Fibroblast of upper back skin (primary cell): ENCODE data around the gene CYB5D1.

Experiments
- DNase-seq: peaks from one replicate; pipeline ENCODE4 v3.0.0-alpha.2; 2013

CYB5D1 gene

DNA sequence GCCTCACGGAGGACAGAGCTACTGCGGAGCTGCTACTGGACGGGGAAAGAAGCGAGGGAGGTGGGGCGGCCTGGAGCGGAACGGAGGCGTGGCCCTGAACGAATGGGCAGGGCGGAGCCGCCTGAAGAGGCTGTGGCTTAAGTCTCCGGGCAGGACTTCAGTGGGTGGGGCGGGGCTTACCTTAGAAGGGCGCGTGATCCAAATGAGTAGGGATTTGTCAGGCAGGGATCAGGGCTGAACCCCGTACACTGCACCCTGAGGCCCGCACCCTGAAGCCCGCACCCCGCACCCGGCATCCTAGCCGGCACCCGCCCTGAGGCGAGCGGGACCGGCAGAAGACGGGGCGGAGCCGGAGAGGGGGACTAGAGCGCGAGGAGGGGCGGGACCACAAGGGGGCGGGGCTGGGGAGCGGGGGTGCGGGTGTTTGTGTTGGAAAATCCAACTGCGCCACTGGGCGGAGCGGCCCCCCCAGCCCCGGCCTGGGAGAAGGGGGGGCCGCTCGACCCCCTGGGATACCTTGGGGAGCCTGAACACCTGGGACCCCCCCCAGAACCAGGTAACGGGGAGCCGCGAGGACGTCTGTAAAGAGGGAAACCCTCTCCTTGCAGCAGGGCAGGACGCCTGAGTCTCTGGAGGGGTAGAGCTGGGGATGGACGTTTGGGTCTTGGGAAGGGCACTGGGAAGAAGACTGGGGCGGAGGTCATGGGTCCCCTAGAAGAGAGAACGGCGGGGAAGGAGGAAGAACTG lies 23.8 kb upstream of the CYB5D1 start, which contains the start of gene KDM6B:
Gene KDM6B, plus strand, starts transcription at position 423 of the 747 bp plus-strand sequence. CDS start 11,338 bp downstream, outside the sequence.
- peak; percentile 85 for DNase-seq

DNA sequence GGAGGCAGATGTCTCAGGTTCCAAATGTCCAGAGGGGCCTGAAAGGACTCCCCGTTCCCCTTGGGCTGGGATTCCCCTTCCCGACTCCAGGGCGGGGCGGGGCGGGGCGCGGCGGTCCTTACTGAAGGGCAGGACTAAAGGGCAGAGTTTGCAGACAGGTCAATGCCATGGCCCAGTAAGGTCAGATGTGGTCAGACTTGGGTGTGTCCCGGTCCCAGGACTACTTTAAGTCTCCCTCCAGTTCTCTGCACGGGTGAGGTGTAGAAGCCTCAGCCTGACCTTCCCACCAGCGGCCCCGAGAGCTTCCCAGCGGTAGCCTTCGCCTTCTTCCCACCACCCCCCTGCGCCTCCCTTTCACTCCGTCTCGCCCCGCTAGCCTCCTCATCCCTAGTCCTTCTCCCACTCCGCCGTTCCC lies 23.3 kb upstream of the CYB5D1 start:
- no peak for DNase-seq

DNA sequence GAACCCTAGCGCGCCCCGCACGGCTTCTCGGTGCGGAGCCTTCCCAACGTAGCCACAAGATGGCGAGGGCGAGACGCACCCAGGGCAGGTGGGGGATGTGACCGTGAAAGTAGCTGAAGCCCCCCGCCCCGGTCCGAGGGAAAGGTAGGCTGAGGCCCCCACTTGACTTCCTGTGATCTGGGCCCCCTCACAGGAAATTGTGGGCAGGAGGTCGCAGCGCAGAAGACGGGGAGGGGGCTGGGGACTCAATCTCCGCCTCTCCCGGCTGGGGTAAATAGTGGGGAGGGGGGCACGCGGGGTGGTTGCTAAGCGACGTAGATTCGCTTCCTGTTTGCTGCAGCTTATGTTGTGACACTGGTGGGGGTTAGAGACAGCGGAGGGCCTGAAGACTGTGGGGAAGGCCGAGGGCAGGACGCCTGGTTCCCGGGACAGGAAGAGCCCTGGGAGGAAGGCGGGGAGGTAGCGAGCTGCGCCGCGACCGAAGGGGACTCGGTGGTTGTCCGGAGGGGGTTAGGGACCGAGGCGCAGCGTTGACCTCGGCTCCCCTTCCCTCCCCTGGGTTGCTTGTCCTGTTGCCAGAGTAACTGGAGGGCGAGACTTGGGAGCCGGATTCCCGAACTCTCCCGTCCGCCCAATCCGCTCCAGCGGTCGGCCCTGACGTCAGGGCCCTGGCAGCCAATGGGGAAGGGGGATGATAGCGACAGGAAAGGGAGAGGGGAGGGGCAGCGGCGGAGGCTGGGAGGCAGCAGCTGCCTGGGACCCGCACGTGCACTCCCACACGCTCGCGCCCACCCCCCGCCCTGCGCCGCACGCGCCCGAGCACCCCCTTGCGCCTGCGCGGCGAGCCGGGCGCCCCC lies 22.6 kb upstream of the CYB5D1 start:
- peak; percentile 99 for DNase-seq

DNA sequence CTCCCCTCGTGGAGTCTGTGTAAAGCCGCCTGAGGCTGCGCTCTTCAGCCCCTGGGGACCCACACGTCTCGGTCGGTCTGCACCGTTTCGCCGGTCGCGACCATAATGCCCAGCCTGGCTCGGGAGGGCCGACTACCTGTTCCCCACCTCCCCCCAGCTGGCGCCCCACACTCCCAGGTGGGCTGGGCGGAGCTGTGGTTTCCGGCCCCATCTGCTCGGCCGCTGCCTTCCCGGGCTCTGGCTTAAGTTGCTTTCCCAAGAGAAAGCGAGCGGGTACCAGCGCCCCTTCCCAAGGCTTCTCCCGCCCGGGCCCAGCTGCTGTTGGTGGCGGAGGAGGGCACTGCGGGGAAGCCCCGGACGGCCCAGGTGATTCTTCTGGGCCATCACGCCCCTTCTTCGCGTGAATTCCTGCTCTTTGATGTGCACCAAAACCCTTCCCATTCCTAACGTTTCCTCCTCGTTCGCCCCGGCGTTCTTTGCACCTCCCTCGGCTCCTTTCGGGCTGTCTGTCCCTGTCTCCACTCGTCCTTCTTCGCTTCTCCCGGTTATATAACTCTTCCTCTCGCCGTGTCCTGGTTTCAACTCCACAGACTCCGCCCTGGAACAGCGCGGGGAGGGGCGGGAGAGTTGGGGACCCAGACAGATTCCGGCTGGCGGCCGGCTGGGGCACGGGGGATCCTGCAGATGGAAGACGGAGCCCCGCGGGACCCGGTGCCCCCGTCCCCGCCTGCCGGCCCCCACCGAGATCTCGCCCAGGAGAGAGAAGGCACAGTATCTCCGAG lies 21.8 kb upstream of the CYB5D1 start:
- peak; percentile 74 for DNase-seq

DNA sequence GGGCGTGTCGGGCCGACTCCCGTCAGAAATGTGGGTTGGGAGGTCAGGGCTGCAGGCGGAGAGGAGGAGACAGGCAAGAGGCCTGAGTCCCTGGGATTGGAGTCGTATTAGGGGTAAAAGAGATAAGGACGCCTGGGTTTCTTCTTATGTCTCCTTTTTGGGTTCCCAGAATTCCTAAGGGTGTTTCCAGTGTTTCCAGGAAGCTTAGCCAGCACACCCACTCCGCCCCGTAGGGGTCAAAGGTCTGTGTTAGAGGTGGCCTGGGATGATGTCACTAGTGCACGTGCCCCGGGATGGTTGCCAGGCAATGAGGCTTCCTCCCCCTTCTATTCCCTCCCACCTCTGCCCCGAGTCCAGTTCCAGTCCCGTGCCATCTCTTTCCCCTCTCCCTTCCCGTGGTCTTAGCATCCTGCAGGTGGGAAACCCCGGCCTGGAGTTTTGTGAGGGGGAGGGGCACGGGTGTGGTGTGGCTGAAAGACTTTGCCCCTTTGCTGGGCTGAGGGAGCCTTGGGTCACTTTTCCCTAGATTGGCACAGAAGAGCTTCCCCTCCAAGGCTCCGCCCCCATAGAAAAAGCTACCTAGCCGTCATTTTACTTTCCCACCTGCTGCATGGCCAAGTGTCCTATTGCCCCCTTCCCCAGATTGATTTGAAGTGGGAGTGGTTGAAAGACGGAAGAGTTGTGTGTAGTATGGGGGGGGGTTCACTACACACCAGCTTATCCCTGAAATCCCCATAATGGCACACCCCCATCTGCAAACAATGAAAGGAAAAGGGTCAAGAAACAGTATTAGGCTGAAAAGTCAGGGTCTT lies 21.0 kb upstream of the CYB5D1 start:
- peak; percentile 92 for DNase-seq

DNA sequence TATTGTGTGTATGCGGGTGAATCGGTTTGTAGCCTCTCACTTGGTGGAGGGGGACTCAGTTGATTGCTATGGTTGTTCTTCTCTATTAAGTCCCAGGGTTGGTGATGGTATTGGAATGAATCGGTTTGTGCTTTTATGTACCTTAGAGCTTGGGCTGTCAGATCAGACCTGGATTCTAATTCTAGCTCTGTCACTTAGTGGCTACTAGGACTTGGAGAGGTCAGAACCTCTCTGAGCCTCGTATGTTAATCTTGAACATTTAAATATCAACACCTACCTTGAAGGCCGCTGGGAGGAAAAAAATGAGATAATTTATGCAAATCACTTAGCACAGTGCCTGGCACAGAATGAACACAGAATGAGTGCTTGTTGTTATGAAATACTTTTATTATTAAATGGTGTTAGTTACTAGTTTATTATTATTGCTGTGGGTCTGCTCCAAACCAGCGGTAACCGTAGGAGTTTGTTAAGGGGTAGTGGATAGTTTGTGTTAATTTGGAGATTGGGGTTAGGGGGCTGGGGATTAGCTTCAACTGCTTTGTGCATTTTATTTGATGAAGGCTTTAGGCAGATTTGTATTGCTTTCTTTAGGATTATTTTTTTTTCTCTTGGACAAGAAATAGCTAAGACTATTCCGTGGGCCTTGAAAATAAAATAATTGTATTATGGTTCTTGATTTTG lies 20.3 kb upstream of the CYB5D1 start:
- no peak for DNase-seq

DNA sequence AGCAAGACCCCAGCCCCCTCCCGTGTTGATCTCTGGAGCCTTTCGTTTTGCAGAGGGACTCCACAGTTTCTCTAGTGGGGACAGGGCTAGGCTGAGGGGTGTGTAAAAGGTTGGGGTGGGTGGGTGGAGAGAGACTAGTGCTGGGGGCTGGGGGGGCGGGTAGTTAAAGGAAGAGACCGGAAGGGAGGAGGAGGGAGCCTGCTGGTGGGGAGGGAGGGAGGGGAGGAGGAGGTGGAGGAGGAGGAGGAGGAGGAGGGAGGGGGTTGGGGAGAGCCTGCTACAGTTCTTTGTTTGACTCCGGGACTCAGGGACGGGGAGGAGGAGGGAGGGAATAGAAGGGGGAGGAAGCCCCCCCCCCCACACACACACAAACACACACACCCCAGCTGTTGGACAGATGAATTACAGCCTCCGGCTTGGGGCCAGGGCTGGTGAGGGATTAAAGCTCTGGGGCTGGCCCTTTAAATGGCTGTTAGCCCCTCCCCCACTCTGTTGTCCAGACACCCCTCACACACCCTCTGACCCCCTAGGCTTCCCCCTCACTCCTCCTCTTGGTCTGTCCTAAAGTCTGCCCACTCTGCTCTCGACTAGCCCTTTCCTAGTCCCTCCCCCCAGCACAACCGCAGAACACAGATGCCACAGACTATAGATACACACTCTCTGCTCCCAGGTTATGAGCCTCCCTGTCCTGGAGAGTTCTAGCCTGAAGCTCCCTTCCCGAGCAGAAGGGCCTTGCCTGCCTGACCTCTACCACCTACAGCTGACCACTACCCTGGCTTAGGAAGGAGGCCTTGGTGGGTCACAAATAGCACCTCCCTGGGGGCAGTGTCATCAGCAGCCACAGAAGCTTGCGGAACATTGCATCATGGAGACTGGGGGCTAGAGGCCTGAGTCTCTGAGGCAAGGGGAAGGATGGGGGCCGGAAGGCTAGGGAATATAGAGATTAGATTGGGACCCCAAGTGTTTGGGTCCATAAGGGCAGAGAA lies 19.4 kb upstream of the CYB5D1 start:
- peak; percentile 87 for DNase-seq

DNA sequence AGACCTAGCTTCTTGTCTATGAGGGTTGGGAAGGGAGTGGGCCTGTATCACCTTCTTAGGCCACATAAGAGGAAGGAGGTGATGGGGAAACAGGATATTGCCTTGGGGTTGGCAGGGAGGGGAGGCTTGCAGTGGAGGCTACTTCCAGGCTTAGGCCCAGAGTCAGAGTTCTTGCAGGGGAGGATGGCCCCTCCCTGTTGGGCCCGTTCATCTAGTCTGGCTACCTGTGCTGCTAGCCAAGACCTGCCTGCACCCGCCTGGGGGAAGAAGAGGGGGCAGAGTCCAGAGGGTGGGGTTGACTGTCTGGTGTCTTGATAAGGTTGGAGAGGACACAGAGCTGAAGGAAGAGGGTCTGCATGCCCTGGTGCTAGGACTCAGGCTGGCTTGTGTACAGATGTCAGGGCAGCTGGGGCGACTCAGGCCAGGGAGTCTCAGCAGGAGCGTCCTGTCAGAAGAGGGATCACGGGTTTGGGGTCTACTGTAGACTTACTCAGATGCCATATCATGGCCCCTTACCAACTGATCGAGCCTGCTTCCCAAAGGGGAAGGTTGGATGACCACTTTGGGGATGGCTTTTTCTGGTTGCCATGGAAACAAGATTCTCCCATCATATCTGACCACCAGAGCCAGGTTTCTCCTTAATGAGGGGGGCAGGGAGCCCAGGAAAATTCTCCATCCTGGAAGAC lies 18.5 kb upstream of the CYB5D1 start:
- no peak for DNase-seq

DNA sequence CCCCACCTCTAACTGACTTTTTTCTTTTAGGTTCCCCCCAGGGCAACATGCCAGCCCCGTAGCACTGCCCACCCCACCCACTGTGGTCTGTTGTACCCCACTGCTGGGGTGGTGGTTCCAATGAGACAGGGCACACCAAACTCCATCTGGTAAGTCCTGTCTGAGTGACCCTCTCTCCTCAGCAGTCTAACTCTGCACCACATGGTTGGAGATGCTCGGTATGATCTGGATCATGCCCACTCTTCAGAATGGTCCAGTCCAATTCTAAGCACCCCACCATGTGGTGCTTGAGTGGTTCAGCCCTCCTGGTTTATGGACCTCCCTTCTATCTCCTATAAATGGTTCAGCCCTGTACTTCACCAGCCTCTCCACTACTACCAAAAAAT lies 17.9 kb upstream of the CYB5D1 start:
- DNase-seq, result peak; percentile 67

DNA sequence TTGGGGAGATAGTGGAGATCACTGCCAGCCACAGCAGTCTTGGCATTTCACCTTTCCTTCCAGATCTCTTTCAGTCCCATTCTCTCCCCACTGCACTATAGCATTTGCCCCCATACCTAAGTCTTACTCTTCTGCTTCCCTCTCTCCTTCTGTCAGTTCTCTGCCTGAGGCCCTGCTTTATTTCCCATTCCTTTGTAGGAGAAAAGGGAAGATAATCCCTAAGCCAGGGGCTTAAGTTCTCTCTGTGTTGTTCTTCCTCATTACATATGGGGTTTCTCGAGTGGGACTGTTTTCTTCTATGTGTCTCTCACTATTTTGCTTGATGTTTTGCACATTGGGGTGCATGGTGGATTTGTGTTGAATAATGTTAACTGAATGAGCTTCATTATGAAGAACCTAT lies 17.4 kb upstream of the CYB5D1 start:
- no peak for DNase-seq

DNA sequence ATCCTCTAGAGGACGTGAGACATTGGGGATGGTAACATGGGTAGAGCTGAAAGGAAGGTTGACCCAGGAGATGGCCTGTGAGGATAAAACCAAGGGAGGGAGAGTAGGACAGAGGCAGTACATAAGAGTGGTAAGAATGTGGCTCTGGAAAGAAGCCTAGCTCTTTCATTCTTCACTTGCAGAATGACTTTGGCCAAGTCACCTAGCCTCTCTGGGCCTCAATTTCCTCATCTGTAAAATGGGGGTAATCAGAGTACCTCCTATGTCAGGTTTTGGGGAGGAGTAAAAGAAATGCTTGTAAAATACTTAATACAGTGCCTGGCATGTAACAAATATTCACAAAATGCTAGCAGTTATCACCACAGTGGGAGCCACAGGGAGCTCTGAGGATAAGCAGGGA lies 16.9 kb upstream of the CYB5D1 start:
- DNase-seq, result no peak

DNA sequence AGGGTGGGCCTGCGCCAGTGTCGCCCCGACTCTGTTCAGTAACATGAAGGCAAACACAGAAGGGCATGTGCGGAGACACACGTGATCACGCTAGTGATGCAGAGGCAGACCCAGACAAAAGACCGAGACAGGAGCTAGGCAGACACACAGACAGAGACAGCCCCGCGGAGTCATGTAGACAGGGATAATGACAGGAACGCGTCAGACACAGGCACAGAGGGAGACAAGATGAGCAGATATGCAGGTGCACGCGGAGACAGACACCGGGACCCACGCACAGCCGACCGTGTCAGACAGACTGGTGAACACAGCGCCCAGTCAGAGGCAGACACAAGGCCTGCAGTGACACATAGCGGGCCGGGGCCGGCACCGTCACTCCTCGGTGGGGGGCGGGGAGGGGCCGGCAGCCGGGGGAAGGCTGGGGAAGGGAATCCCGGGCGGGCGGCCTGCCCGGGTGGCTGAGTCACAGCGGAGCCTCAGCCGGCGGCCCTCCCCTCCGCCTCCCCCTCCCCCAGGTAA lies 16.3 kb upstream of the CYB5D1 start:
- peak; percentile 93 for DNase-seq

DNA sequence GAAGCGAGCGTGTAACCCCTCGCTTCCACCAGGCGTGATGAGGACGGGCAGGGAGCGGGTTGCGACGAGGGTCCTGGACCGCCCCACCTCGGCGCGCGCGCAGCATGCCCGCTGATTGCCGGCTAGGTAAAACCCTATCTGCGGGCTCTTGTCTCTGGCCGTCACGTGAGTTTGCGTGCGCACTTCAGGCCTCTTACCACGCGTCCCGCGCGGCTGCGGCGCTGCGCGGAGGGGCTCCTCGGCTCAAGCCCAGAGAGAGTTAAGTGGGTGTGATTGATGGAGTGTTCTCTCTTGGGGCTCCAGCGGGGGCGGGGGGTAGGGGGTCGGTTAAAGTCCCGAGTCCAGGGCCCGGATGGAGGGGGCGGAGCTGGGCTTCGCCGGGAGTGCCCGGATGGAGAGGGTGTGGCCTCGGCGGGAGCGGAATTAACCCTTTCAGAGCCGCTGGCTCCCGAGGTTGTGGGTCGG lies 15.9 kb upstream of the CYB5D1 start:
- peak; percentile 88 for DNase-seq

DNA sequence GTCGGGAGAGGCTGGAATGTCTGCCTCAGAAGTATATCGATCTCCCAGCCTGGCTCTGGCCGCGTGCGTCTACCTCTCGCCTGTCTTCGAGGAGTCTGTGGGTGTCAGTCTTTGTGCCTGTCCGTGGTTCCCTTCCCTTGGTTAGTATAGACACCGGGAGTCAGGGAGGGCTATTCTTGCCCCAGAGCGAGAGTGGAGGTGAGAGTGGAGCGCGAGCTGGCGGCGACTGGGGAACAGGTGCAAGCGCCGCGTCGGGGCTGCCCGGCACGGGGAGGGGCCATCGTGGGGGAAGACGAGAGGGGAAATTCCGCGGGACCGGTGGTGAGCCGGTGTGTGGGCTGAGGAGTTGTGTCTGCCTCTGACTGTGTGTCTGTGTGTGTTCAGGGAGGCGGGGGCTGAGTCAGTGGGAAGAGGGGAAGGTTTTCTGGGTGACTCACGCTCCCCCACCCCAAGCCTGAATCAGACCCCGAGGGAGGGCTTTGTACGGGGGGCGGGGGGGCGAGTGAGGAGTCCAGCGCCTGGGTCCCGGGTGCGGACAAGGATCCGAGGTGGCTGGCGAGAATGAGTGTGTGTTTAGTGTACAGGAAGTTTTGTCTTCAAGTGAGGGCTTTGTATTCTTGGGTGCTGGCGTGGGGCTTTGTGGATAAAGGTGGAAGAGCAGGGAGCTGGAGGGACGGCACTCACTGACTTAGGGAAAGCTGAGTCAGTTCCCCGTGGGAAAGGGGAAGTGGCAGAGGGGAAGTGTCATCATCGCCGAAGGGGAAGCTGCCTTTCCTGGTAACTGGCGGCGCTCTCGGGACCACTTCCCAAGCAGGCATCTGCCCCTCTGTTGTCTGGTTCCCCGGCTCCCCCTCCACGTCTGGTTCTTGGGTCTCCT lies 15.2 kb upstream of the CYB5D1 start:
- peak; percentile 95 for DNase-seq

DNA sequence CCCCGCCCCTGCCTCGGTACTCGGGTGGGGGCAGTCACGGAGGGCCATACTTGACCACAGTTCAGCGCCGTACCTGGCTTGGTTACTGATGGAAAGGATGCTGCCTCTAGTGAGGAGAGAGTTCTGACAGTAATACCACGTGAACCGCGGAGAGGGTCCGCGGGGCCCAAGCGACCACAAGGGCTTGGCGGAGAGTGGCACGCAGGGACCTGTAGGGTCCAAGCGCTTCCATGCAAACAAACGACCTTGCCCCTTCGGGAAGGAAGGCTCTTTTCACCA lies 14.6 kb upstream of the CYB5D1 start:
- DNase-seq, result no peak

DNA sequence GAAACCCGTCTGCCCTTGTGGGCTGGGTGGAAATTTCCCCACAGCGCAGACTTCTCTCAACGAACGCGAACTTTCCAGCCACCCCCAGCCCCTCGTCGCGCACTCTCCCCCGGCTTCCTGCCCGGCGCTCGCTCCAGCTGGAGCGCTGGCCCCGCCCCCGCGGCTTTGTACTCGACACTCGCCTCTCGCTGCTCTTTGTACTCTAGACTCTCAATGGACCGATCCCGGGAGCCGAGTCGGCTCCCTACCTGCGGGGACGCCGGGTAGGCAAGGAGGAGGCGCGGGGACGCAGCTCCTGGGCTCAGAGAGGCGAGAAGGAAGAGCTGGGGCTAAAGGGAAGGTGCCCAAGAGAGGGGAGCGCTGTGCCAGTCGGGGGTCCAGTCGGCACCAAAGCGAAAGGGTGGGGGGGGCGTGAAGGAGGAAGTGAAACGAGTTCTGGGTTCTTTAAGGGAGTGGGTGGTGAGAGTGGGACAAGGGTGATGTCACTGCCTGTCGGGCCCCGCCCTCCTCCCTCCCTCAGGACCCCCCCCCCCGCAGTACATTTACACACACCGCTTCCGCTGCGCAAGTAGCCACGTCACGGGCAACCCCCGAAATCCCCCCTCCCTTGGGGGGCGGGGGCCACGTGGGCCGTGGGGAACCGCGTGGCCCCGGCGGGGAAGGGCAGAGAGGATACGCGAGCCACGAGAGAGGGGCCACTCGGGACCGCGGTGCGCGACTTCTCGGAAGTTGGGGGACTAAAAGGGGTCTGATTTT lies 14.1 kb upstream of the CYB5D1 start:
- DNase-seq, result peak; percentile 74

DNA sequence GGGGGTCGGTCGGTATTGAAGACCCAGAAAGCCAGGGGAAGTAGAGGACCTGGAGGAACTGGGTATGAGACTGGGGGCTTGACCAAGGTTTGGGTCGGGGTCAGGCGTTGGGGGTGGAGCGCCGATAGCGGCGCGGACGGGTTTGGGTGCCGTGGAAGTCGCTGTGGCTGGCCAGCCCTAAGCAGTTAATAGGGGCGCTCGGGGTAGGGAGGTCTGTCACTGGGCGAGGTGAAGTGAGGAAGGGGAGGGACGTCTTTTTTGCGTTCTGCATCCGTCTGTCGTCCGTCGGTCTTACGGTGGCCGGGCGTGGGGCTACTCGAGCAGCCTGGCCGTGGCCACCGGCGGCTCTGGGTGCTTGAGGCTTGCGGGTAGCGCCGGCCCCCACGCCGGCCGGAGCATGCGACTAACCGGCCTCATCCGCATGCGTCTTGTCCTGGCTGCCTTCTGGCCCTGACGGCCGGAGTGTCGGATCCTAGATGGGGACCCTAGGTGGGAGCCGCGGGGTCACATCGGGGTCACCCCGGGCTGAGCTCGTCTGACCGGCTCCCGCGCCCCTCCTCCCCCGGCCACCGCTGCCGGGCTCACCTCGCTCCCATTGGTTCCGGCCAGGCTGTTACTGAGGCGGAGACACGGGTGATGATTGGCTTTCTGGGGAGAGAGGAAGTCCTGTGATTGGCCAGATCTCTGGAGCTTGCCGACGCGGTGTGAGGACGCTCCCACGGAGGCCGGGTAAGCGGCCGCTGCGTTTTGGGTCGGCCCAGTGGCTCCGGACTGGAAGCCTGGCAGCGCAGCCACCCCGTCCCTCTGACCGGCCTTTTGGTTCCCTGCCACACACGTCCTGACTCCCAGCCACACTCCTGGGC lies 13.3 kb upstream of the CYB5D1 start:
- DNase-seq, result peak; percentile 92
